Kidney capillary endothelial cell (primary cell): Measurements from ENCODE around the gene KIF13A.
"Not testable (repeated sequence)": the region's sequence is repeated elsewhere in the genome, so short reads cannot be mapped to it uniquely, and the experiment has no call there.

ENCODE experiments used
- DNase-seq: peaks from one replicate; pipeline ENCODE4 v3.0.0-alpha.2; 2018; ENCODE audit warnings: low spot score

KIF13A gene

GRCh38 chr6:17845598-17845997 is 141.8 kb downstream of the KIF13A start:
- DNase-seq, result no peak

DNA sequence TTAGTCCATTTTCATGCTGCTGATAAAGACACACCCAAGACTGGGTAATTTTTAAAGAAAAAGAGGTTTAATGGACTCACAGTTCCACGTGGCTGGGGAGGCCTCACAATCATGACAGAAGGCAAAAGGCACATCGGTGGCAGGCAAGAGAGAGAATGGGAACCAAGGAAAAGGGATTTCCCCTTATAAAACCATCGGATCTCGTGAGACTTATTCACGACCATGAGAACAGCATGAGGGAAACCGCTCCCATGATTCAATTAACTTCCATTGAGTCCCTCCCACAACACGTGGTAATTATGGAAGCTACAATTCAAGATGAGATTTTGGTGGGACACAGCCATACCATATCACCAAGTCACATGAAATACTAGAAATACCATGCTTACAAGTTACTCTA is 142.5 kb downstream of the KIF13A start:
- not testable (repeated sequence) for DNase-seq

DNA sequence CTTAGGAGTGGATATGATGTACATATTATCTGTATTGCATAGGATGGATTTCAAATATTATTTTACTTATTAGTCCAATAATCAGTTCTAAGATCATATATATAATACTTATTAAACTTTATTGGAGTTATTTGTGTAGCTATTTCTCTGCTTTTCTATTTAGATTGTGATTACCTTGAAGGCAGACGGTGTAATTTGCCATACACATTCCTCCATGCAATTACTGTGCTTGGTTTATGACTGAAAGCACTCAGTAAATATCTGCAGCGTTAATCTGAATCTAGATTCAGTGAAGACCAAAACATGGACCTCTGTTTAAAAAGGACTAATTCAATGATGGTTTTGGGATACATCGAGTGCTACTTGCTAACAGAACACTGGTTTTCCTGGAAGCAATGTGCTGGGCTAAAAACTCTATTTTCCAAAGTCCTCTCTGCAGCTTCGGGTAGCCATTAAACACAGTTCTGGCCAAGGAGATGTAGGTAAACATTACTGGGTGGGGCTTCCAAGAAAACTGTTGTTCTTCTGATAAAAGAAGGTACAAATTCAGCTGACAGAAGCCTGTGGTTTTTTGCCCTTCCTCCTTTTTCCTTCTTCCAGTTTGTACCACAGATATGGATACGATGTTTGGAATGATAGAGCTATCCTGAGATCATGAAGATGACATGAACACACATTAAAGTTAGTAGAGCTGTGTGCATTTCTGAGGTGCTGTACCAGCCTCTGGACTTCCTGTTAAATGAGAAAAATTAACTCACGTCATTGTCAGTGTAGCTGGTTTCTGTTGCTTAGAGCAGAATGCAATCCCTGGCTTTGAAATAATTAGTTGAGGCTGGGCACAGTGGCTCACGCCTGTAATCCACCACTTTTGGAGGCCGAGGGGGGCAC is 144.3 kb downstream of the KIF13A start:
- DNase-seq, result no peak

- no peak for DNase-seq
Observed at GRCh38 chr6:17842014-17842776, 145.2 kb downstream of the KIF13A start.

DNA sequence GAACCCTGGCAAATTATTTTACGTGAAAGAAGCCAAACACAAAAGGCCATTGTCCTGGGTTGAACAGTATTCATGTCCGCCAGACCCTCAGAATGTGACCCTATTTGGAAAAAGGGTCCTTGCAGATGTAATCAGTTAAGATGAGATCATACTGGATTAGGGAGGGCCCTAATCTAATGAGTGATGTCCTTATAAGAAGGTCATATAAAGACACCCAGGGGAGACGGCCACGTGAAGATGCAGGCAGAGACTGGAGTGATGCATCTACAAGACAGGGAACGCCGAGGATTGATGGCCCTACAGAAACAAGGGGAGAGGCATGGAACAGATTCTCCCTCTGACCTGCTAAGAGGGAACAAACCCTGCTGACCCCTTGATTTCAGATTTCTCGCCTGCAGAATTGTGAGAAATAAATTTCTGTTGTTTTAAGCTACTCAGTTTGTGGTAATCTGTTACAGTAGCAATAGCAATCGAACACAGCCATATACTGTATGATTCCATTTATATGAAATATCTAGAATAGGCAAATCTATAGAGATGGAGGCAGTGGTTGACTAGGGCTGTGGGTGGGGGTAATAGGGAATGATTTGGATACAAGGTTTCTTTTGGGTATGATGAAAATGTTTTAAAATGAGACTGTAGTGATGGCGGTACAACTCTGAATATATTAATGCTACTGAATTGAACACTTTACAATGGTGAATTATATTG is 147.8 kb downstream of the KIF13A start:
- no peak for DNase-seq

DNA sequence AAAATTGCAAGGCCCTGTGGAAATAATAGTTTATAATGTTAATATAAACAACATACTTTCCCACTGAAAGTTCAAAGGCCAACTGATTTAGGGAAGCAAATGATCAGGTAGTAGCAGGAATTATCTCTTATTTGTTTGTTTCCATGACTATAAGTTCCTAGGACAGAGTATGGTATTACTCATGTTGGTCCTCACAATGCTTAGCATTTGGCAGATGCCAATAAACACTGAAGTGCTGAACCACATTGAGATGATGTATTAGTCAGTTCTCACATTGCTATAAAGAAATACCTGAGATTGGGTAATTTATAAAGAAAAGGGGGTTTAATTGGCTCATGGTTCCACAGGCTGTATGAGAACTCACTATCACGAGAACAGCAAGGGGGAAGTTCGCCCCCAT is 151.1 kb downstream of the KIF13A start:
- no peak for DNase-seq

DNA sequence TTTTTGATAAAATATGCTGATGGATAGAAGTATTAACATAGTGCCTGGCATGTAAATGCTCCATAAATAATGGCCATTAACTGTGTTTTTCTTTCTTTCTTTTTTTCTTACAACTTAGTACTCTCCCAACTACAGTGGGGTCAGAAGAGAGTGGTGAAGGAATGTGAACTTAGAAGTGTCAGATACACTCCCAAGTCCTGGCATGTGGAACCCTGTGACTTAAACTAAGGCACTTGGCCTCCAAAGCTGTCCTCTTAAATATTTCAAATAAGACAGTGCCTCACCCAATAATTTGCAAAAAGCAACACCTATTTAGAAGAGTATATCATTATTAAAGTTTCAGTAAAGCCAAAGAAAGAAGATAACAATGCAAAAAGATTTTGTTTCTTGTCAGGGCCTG is 151.7 kb downstream of the KIF13A start:
- DNase-seq, result no peak

- peak; percentile 94 for DNase-seq
Observed at GRCh38 chr6:17831135-17831534, 156.3 kb downstream of the KIF13A start.

DNA sequence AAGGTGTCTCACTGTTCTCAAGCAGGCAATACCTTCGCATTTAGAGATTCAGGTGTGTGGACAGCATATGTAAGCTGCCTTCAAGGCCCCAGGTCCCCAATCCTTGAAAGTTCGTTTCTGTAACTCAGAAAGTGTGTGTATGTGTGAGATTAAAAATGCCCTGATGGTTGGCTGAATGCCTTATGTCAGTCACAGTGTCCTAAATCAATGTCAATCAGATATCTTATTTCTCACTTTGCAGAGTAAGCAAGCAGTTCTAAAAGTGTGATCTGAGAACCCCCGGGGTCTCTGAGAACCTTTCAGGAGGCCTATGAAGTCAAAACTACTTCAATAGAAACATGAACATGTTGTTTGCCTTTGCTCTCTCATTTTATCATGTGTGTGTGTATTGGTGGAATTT is 157.5 kb downstream of the KIF13A start:
- DNase-seq, result no peak

DNA sequence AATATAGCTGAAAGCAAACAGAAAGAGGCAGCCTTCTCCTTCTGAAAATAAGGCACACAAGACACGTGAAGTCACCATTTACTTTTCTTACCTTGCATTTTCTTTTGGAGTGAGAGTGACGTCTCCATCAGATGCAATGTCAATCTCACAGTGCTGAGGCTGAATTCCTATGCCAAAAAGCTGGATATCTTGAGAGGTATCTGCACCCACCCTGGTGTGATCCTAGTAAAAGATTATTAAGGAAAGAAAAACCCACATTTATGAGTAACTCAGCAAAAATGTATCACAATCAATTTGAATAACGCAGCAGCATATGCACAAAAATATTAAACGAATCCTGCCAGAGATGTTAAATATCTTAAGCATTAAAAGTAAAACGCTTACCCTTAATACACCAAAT is 159.3 kb downstream of the KIF13A start:
- DNase-seq, result no peak

- no peak for DNase-seq
Observed at GRCh38 chr6:17826301-17826700, 161.1 kb downstream of the KIF13A start.

DNA sequence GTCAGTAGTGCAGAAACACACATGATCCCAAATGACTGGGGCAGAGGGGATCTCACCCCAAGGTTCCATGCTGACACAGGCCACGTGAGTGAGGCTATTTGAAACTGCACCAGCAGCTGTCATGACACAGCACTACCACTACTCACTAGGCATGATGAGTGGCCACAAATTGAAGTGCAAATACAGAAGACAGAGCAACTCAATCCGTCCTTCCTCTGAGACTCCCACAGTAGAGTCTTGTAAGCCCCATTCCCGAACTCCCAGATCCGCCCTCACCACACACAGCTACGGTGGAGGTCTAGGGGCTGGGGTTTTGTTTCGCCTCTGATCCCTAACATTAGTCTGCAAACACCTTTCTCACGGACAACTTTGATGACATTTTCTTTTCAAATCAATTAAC is 167.4 kb downstream of the KIF13A start:
- no peak for DNase-seq

- DNase-seq, result no peak
Observed at GRCh38 chr6:17817763-17818162, 169.7 kb downstream of the KIF13A start.

GRCh38 chr6:17816921-17817611 is 170.4 kb downstream of the KIF13A start:
- no peak for DNase-seq

GRCh38 chr6:17813542-17813941 is 173.9 kb downstream of the KIF13A start:
- DNase-seq, result no peak

DNA sequence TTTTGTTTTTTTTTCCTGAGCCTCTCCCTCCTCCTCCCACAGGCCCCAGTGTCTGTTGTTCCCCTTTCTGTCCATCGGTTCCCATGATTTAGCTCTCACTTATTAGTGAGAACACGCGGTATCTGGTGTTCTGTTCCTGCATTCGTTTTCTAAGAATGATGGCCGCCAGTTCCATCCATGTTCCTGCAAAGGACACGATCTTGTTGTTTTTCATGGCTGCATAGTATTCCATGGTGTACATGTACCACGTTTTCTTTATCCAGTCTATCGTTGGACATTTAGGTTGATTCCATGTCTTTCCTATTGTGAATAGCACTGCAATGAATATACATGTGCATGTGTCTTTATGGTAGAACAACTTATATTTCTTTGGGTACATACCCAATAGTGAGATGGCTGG is 175.1 kb downstream of the KIF13A start:
- DNase-seq, result no peak

GRCh38 chr6:17808609-17809008 is 178.8 kb downstream of the KIF13A start:
- peak; percentile 13 for DNase-seq

DNA sequence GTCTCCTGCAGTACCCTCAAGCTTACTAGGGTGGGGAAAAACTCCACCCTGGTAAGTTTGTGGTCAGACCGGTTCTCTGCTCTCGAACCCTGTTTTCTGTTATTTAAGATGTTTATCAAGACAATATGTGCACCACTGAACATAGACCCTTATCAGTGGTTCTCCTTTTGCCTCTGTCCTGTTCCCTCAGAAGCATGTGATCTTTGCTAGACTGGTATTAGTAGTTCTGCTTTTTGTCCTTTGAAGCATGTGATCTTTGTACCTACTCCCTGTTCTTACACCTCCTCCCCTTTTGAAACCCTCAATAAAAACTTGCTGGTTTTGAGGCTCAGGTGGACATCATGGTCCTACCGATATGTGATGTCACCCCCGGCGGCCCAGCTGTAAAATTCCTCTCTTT is 180.0 kb downstream of the KIF13A start:
- DNase-seq, result not testable (repeated sequence)

- DNase-seq, result no peak
Observed at GRCh38 chr6:17803409-17803808, 184.0 kb downstream of the KIF13A start.

- DNase-seq, result no peak
Observed at GRCh38 chr6:17798477-17799154, 188.8 kb downstream of the KIF13A start.

DNA sequence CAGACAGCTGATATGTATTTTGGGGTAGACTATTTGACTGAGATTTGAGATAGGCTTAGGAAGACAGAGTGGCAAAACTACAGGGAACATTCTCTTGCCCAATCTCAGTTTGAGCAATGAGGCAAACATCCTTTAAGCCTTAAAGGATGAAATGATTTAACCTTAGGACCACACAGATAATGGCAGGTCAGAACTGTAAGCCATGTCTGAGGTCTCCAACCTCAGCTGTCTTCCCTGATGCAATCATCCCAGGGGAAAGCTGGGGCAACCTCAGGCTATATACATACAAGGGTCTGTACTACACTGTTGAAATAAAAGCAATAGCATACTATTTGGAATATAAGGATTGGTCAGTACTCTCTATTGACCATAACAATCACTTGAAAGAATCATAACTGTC is 196.9 kb downstream of the KIF13A start:
- no peak for DNase-seq
